Gastrocnemius medialis (tissue), 4 donors: Measurements from ENCODE around the gene TFDP2.

Experiments
- CTCF ChIP-seq, 5 experiments: fragments of 450-650 bp in 3 of 5; fragments of 200-600 bp in 2 of 5; sonication (generic) in 2 of 5; IDR thresholded peaks in 4 of 5; conservative IDR thresholded peaks in 1 of 5; 1 replicate in 4 of 5; 2 replicates in 1 of 5; pipeline ENCODE4 v1.5.1; 2016 to 2019; ENCODE audit warnings: antibody characterized with exemption in 5 of 5, mild to moderate bottlenecking in 3 of 5, moderate library complexity in 3 of 5
- POLR2A ChIP-seq, 2 donors: fragments of 450-650 bp; IDR thresholded peaks; one replicate each; pipeline ENCODE4 v1.6.1; 2017; ENCODE audit warnings: antibody characterized with exemption in 2 of 2, mild to moderate bottlenecking in 2 of 2, moderate library complexity in 2 of 2

GRCh38 chr3:141914311-141914710, 235.0 kb downstream of the TFDP2 start:
- TF ChIP-seq POLR2A (IDR thresholded peaks at IDR 0.05), result no peak
- no peak for TF ChIP-seq CTCF (IDR thresholded peaks at IDR 0.05 in 4 of 5, conservative IDR thresholded peaks at IDR 0.05 in 1 of 5)
